HFF-Myc (cell line): ENCODE data around the gene NBEAL2.

ENCODE experiments used
- DNase-seq: peaks from one replicate; pipeline ENCODE4 v3.0.0-alpha.2; 2011; ENCODE audit warnings: low read depth; ENCODE audit errors: extremely low read depth
- H3K4me3 ChIP-seq: replicated peaks from 2 replicates; pipeline ENCODE4 v1.5.1; 2011; ENCODE audit warnings: low read depth, mild to moderate bottlenecking, control low read depth, low read length
- TF ChIP-seq, protein P1 (sequence below): IDR thresholded peaks from 2 replicates; pipeline ENCODE4 v1.5.1; 2012; ENCODE audit warnings: mild to moderate bottlenecking, low read depth, low read length, control low read depth; ENCODE audit errors: missing control alignments

Gene NBEAL2

DNA sequence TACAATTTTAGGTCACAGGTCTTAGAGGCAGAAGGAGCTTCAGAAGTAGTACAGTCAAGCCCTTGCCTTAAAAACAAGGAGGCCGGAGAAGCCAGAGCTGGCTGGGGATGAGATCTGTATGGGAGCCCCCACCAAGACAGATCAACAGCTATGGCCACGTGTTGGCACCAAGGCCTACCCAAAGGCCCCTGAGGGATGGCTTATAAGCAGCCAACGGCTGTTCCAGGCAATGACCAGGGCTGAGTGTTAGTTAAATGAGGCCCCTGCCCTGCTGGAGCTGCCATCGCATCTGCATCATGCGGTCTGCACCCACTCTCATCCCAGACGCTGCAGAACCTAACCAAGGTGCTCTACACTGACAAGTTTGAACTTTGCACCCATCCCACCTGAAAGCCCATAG, 46.2 kb upstream of the NBEAL2 start:
- TF ChIP-seq, protein P1, sequence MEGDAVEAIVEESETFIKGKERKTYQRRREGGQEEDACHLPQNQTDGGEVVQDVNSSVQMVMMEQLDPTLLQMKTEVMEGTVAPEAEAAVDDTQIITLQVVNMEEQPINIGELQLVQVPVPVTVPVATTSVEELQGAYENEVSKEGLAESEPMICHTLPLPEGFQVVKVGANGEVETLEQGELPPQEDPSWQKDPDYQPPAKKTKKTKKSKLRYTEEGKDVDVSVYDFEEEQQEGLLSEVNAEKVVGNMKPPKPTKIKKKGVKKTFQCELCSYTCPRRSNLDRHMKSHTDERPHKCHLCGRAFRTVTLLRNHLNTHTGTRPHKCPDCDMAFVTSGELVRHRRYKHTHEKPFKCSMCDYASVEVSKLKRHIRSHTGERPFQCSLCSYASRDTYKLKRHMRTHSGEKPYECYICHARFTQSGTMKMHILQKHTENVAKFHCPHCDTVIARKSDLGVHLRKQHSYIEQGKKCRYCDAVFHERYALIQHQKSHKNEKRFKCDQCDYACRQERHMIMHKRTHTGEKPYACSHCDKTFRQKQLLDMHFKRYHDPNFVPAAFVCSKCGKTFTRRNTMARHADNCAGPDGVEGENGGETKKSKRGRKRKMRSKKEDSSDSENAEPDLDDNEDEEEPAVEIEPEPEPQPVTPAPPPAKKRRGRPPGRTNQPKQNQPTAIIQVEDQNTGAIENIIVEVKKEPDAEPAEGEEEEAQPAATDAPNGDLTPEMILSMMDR = no peak
- H3K4me3 ChIP-seq = no peak overlapping the region
- DNase-seq = no peak

DNA sequence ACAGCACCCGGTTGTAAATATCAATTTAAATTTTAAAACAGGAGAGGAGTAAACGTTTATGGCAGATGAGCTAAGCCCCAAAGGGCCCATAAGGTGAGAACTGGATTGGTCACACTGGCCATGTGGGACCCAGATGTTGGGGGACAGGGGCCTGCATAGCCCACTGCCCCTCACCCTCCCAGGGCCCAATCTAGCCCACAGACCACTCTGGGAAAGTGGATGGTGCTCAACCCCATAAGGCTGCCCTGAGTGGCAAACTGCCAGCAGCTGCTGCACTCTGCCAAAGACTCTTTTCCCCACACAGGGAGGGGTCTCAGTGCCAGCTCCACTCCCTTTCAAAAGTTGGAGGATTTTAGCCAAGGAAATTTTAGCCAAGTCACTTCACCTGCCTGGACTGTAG, 45.4 kb upstream of the NBEAL2 start:
- TF ChIP-seq, protein P1 = no peak
- DNase-seq = no peak

GRCh38 chr3:46934498-46935167, 44.8 kb upstream of the NBEAL2 start:
- TF ChIP-seq, protein P1 = no peak

More for the DNA sequence above, 45.4 kb upstream of the NBEAL2 start:
- no peak overlapping the region for H3K4me3 ChIP-seq

GRCh38 chr3:46935168-46935858, 44.2 kb upstream of the NBEAL2 start:
- peak; percentile 85 for DNase-seq
- TF ChIP-seq, protein P1 = peak; percentile 77
- no peak overlapping the region for H3K4me3 ChIP-seq

More at GRCh38 chr3:46934498-46935167, 44.8 kb upstream of the NBEAL2 start:
- no peak overlapping the region for H3K4me3 ChIP-seq
- no peak for DNase-seq

- no peak for DNase-seq
- no peak overlapping the region for H3K4me3 ChIP-seq
- TF ChIP-seq, protein P1 = no peak
These were observed 43.4 kb upstream of the NBEAL2 start for GRCh38 chr3:46935989-46936558.

DNA sequence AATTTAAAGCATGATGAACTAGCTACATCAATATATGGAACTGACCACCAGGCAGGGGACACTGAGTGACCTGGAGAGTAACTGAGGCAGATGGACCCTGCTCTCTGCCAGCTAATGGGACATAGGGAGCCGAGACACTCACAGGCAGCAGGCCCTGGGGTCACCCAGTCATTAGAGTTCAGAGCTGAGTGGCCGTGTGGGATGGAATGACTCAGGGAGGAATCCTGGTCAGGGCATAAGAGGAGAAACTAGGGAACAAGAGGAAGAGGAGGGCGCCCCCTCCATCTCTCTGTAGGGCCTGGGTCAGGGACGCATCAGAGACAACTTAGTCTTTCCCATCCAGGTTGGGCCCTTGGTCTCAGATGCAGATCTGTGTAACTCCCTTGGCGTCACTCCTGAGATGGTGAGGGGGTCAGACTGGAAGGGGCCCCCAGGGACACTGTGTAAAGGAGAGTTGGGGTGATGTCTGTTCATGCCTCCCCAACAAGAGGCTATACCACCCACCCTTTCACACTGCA, 42.7 kb upstream of the NBEAL2 start:
- no peak overlapping the region for H3K4me3 ChIP-seq
- no peak for DNase-seq
- TF ChIP-seq, protein P1 = no peak
